GM03348 (cell line): Measurements from ENCODE around the gene DCP1A.
"Not testable (repeated sequence)": the region's sequence is repeated elsewhere in the genome, so short reads cannot be mapped to it uniquely, and the experiment has no call there.

Experiments
- DNase-seq: peaks from one replicate; pipeline ENCODE4 v3.0.0; 2012; ENCODE audit warnings: low spot score

Gene DCP1A

DNA sequence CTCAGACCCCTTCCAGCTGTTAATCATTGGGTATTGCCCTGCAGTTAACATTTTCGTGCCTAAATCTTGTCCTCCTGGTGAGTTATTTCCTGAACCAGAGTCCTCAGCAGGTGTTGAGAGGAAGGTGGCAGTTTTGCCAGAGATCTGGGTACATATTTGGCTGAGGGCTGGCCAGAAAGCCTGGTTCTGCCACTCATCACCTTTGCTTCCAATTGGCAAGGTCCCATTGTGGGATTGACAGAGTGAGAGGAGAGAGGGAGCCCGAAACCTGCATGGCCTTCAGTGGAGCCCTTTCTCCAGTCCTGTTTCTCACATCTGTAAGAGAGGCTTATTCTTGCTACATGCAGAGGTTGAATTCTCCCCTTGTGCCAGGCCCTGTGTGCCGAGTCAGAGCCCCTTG lies 82.6 kb downstream of the DCP1A start:
- no peak for DNase-seq

DNA sequence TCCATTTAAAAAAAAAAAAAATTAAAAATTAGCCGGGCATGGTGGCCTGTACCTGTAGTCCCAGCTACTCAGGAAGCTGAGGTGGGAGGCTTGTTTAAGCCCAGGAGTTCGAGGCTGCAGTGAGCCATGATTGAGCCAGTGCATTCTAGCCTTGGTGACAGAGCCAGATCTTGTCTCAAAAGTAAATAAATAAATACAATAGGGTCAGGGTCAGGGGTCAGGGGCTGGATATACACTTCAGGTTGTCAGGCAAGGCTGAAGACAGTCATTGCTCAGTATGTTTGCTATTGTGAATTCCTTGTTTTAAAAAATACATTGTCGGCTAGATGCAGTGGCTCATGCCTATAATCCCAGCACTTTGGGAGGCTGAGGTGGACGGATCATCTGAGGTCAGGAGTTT lies 83.4 kb downstream of the DCP1A start:
- no peak for DNase-seq

DNA sequence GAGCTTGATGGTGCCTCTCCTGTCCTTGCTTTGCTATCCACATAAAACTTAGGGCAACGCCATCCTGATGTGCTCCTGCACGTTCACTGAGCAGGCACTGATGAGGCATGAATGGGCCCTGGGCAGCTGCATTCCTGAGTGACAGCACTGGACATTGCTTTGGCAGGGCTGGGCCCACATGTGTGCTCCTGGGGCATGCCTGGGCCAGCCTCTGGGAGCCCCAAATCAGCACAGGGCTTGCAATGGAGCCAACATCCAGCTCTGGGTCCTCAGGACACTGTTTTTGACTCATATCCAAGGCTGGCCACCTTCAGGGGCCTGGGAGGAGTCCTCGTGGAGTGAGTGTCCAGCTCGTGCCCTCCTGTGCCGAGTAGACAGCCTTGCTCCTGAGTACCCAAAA lies 85.6 kb downstream of the DCP1A start:
- no peak for DNase-seq

DNA sequence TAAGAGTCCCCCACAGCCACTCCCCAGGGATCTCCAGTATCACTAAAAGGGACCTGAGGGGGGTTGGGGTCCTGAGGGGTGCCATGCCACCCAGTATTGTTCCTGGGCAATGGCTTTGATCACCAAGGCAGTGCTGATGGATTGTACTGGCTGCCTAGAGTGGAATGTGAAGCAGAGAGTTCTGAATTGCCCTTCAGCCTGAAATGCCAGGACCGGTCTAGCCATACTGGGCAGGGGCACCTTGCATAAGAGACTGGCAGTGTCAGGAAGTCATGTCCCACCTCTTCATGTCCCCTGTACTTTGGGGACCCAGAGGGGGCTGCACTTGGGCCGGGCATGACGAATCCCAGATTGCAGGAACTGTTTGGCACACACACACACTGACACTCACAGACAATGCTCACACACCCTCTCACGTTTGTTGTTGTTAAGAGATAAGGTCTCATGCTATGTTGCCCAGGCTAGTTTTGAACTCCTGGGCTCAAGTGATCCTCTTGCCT lies 87.0 kb downstream of the DCP1A start:
- DNase-seq, result no peak

DNA sequence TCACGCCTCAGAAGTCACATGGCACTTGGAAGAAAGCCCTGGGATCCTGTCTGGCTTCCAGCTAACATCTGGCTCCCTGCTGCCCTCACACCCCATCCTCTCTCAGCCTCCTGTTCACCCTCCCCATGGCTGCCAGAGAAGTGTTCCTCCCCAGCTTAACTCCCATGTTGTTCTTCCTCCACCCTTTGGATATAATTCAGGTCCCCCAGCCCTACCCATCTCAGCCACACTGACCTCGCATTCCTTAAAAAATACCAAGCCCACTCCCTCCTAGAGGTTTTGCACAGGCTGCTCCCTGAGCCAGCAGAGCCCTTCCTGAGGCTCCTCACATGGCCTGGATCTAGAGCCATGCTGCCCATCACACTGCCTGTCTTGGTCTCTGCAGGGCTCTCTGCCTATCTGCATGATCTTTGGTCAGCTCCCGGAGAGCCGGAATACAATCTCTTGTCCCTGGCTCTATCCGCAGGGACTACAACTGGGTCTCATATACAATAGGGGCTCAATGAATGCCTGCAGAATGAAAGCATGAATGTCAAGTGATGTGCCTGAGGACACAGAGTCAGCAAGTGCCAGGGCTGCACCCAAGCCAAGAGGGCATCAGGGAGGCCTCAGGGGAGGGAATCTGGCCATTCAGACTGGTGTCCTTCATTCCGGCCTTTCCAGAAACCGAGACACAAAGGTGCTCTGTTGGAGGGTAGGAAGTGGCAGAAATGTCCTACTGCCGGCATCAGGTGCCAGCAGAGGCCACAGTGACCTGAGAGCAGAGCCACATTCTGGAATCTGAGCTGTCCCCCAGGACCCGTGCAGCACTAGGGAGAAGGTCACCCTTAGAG lies 87.7 kb downstream of the DCP1A start:
- peak; percentile 55 for DNase-seq

DNA sequence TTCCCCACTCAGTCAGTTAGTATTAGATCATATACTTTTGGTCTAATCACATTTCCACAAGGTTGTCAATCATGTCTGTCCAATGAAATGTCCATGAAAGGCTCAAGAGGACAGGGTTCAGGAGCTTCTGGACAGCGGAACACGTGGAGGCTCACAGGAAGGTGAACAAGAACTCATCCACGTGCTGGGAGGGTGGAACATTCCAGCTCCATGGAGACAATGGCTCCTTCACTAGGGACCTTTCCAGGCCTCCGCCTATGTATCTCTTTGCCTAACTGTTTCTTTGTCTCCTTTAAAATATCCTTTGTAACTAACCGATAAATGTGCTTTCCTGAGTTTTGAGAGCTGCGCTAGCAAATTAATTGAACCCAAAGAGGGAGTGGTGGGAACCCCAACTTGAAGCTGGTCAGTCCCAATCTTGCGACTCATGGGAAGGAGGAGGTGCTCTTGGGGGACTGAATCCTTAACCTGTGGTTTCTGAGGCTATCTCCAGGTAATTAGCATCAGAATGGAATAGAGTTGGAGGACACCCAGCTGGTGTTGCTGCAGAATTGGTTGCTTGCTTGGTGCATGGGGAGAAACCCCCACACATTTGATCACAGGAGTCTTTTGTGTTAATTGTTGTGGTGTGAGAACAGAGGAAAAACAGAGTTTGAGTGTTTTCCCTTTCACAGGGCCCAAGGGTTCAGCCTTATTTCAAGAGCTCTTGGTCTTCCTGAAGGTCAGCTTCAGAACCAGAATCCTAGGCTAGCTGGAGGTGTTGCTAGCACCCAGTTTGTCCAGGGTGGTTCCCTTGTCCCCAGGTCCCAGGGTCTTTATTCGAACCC lies 88.5 kb downstream of the DCP1A start:
- no peak for DNase-seq

DNA sequence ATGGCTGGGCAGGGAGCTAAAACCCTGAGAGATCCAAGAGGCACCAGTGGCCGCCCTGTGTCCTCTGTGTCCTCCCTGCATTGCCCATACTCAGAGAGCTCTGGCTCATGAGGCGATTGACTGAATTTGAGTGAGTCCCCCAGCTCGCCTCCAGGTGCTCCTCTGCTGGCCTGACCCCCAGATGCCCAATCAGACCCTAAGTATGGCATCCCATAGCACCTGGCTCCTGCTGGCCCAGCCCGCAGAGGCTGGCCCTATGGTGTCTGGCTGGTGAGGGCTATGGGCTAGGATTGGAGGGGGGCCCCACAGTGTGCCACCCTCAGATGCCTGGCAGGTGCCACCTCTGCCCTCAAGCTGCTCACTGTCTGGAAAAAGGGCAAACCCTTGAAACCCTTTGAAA lies 89.9 kb downstream of the DCP1A start:
- DNase-seq, result no peak

DNA sequence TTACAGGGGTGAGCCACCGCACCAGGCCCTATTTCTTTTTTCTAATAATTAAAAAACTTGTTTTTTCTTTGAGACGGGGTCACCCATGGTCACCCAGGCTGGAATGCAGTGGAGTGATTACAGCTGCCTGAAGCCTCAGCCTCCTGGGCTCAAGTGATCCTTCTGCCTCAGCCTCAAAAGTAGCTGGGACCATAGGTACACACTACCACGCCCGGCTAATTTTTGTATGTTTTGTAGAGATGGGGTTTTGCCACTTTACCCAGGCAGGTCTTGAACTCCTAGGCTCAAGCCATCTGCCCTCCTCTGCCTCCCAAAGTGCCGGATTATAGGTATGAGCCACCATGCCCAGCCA lies 90.7 kb downstream of the DCP1A start:
- DNase-seq, result no peak

DNA sequence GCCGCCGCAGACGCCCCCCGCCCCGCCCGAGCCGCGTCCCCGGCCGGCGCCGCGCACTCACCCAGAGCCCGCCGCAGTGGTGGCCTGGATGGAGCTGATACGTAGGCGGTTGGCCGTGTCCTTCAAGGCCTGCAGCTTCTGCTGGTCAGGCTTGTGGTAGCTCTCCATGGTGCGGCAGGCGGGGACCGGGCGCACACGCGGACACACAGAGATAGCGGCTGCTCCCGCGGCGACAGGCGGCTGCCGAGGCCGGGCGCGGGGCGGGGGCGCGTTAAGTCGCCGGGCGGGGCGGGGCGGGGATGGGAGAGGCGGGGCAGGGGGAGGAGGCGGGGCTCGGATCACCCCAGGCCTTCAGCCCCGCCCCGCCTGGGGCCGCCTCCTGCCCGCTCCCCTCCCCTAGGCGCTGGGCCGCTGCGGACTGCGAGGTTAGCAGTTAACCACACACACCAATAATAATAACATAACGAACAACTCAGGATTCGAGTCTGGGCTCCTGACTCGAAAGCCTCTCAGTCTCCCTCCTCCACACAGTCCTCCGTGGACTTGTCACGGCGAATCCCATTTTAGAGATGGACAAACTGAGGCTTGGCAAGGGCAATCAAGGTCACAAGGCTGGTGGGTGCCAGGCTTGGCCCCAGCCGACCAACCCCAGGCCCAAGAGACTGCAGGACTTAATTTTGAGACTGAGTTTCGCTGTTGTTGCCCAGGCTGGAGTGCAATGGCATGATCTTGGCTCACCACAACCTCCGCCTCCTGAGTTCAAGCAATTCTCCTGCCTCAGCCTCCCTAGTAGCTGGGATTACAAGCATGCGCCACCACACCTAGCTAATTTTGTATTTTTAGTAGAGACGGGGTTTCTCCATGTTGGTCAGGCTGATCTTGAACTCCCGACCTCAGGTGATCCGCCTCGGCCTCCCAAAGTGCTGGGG lies 91.3 kb downstream of the DCP1A start, which contains the start of gene TKT:
Gene TKT, minus strand, starts transcription at position 248 of the 929 bp plus-strand sequence. Its CDS starts 80 bp downstream, at position 168.
- peak; percentile 100 for DNase-seq

DNA sequence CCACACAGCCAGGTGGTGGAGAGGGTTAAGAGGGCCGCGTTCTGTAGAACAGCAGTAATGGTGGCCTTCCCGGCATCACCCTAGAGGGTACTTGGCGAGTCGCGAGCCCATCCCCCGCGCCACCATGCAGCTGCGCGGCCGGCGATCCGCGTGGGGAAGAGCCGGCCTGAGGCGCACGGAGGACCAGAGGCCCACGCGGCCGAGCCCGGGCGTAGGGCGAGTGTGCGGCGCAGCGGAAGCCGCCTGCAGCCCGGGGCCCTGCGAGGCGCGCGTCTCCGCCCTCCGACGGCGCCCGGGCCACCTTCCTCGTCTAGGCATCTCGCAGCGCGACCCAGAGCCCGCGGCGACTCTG lies 91.9 kb downstream of the DCP1A start:
- peak; percentile 76 for DNase-seq

DNA sequence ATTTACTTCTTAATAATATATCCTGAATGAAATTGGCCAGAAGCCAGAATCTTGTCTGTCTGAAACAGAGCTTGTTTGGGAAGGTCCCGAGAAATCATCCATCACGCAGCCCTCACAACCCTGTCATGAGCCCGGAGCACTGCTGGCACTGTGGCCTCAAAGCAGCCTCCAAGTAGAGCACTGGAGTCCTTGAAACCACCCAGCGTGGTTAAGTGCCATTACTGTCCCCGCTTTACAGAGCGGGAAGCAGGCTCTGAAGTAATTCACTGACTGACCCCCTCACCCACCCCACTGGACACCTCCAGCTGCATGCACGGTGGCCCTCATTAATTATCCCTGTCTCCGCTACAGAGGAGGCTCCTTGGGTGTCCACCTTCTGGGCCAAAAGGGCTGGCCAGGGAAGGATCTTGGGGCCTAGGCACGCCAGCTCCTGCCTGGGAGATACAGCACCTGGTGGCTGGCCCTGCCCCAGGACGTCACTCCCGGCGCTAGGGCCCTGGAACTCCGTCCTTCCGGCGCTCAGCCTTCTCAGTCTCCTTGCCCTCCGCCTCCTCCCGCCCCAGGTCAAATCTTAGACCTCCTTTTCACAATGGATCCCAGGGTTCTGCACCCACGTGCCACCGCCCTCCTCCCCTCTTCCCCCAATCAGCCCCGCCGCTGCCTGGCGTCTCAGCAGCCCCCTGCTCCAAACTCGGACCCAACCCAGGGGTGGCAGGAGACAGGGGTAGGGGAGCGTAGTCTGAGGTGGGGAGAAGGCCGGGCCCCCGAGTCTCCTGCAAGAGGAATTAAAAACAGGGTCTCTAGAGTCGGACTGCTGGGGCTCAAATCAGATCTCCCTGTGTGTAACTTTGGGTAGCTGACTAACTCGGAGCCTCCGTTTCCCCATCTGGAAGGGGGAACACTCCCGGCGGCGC lies 92.6 kb downstream of the DCP1A start:
- DNase-seq, result peak; percentile 79

DNA sequence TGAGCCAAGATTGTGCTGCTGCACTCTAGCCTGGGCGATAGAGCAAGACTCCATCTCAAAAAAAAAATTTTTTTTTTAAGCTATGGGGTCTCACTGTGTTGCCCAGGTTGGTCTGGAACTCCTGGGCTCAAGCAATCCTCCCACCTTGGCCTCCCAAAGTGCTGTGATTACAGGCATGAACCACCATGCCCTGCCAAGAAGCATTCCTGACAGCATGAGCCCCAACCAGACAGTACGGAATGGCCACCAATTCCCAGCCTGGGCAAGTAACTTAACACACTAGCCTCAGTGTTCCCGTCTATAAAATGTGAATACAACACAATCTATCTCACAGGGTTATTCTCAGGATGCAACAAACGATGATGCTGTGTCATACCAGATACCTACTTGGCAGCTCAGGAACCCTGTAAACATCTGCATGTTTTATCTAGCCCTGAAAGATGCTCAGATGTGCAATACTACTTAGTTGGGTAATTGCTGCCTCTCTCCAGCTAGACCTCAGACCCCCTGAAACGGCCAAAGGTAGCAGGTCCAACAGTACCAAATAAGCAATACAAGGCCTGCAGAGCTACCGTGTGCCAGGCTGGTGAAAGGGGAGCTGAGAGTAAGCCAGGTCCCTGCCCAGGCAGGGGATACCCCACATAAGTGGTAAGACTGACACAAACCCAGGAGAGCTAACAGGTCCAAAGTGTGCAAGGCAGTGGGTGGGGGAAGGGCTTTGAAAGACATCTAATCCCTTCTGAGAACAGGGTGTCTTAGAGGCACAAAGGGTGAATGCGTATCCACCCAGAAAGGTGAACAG lies 93.4 kb downstream of the DCP1A start:
- no peak for DNase-seq

DNA sequence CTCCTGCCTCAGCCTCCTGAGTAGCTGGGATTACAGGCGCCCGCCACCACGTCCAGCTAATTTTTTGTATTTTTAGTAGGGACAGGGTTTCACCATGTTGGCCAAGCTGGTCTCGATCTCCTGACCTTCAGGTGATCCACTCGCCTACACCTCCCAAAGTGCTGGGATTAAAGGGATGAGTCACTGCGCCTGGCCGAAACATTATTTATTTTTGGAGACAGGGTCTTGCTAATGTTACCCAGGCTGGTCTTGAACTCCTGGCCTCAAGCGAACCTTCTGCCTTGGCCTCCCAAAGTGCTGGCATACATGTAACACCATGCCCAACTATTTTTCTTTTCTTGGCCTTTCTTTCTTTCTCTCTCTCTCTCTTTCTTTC lies 94.4 kb downstream of the DCP1A start:
- DNase-seq, result not testable (repeated sequence)

DNA sequence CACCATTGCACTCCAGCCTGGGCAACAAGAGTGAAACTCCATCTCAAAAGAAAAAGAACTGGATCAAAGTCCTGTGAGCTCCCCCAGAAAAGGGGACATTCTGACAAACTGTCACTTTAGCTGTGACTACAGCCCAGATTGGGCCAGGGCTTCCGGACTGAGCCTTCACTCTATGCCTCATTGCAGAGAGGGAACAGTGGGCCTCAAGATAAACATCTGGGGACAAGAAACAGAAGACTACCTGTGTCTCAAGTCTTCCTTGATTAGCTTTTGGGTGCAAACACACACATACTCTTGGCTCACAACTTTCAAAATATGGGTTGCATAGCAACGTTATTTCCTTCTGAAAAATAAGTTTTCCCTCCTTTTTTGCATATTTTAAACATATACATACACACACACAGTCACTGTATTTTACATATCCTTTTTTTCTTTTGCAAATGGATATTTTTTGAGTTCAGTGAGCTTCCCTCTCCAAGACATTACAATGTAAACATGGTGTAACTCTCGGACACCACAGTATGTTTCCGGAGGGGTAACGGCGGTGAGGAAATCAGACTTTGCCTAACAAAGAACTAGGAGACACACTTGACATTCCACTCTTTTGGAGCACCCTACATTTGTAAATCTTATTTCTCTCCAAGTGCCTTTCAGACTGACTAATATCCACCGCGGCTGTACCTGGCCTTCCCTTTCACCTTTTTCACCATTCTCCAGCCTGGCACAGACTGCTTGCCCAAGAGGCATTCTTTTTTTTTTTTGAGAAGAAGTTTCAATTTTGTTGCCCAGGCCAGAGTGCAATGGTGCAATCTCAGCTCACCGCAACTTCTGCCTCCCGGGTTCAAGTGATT lies 95.0 kb downstream of the DCP1A start:
- no peak for DNase-seq

DNA sequence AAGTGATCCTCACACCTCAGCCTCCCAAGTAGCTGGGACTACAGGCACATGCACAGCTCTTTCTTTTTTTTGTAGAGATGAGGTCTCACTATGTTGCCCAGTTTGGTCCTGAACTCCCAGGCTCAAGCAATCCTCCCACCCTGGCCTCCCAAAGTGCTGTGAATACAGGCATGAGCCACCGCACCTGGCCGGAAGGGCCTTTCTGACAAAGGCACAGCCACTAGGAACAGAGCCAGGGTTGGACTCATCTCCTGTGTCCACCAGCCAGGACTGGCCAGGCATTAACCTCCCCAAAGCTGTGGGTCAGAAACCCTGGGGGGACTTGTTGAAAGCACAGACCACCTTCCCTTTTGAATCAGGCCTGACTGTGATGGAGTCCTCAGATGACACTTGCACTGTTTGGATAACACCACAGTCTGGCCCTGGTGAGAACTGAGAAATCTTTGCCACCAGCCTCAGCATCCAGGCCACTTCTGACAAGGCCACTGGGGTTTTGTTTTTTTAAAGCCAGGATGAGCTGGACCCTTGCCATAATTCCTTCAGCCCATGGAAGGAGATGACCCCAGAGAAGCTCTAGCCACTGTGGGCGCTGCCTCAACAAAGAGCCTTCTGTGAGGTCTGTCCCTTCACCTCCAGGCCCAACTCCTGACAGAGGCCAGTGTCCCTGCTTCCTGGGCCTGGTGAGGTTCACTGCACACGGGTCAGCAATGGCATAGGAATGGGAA lies 96.3 kb downstream of the DCP1A start:
- no peak for DNase-seq

DNA sequence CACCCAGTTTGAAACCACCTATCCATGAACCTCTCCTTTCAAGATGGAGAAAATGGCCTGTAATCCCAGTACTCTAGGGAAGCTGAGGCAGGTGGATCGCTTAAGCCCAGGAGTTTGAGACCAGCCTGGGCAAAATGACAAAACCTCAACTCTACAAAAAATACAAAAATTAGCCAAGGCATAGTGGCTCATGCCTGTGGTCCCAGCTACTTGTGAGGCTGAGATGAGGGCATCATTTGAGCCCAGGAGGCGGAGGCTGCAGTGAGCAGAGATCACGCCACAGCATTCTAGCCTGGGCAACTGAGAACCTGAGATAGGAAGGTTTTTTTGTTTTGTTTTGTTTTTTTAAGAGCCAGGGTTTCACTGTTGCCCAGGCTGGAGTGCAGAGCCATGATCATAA lies 96.9 kb downstream of the DCP1A start:
- DNase-seq, result no peak

DNA sequence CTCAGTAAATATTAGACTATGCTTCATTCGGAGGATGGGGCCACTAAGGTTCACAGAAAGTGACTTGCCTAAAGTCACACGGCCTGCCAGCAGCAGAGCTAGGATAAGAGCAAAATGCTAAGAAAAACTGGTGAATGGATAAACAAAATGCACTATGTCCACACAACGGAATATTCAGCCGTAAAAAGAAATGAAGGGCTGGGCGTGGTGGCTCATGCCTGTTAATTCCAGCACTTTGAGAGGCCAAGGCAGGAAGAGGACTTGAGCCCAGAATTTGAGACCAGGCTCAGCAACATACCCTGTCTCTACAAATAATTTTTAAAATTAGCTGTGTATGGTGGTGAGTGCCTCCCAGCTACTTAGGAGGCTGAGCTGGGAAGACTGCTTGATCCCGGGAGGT lies 99.2 kb downstream of the DCP1A start:
- no peak for DNase-seq

DNA sequence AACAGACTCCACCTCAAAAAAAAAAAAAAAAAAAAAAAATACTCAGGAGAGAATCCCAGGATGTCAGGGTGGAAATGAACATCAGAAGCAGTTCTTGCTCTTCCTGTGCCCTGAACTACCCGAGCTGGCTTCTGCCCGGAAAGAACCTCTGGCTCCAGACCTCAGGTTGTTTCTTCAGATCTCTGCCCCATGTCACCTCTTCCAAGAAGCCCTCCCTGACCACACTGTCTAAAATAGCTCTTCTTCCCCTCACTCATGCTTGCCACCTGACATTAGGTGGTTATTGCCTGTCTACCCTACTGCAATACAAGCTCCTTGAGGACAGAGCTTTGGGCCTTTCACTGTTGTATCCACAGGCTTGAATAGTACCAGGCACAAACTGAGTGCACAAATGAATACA lies 99.7 kb downstream of the DCP1A start:
- DNase-seq, result no peak

DNA sequence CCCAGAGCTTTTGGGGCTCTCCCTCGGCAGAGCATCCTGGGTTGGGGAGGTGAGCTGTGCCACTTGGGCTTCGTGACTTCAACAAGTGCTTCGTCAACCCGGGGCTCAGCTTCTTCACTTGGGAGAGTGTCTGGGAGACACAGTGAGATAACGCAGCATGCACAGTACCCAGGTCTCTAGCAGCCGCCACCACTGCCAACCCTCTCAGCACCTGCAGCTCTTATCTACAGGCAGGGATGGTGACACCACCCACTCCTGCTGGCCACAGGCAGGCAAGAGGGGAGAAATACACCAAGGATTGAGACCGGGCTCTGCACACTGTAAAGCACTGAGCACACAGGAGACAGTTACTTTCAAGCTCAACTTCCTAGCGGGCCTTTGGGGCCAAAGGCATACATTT lies 103.1 kb downstream of the DCP1A start:
- DNase-seq, result no peak
